Eye (tissue), 1 donor: ENCODE results near the gene SHC4.

Experiments
- DNase-seq: peaks from one replicate; pipeline ENCODE4 v3.0.0-alpha.2; 2015

Gene SHC4

DNA sequence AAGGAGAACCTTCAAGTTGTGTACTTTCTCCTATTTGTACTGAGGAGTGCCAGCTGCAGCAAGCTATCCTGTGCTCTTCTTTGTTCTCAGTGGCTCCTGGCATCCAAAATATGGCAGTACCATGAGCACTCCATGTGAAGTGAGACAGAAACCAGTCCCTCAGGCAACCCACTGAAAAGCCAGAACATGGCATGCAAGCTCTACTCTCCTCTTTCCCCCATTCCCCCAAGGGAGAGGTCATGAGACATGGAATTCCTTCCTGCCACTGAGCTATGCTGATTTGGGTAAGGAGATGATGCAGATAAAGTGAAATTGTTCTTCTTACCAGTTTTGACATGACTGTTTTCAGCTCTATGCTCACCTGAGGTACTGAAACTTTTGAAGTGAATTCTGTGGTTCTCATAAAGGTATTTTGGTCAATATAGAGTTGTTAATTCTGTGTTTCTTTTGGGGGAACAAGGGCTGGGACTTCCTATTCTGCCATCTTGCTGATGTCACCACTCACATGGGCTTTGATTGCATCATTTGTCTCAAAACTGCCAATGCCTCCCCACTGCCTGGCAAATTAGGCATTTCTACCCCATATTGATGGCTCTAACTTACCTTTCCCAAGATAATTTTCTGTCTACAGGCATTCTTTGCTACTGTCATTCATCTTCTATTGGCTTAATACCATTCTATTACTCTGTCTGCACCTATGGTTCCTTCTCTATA is 130.0 kb downstream of the SHC4 start:
- no peak for DNase-seq

DNA sequence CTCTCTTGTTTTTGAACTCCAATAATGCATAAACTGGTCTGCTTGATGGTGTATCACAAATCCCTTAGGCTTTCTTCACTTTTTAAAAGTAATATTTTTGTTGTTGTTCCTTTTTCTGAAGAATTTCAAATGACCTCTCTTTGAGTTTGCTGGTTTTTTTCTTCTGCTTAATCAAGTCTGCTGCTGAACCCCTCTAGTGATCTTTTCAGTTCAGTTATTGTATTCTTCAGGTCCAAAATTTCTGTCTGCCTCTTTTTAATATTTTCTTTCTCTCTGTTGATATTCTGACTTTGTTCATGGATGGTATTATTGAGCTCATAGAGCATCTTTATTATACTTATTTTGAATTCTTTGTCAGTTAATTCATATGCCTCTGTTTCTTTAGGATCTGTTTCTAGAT is 131.1 kb downstream of the SHC4 start:
- no peak for DNase-seq

DNA sequence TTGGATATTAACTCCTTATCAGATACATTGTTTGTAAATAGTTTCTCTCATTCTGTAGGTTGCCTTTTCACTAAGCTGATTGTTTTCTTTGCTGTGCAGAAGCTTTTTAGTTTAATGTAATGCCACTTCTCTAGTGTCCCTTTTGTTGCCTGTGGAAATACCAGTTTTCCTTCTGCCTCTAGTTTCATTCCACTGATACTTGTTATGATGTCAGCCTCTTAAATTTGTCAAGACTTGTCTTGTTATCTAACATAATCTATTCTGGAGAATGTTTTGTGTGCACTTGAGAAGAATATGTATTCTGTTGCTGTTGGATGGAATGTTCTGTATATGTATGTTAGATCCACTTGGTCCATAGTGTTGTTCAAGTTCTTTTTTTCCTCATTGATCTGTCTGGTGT is 134.8 kb downstream of the SHC4 start:
- DNase-seq = no peak

DNA sequence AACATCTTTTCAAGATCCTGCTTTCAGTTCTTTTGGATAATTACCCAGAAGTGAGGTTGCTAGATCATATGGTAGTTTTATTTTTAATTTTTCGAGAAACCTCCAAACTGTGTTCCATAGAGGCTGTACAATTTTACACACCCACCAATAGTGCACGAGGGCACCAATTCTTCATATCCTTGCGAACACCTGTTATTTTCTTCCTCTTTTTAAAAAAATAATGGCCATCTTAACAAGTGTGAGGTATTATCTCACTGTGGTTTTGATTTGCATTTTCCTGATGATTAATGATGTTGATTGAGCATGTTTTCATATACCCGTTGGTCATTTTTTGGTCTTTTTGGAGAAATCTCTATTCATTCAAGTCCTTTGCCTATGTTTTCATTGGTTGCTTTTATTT is 135.2 kb downstream of the SHC4 start:
- no peak for DNase-seq

DNA sequence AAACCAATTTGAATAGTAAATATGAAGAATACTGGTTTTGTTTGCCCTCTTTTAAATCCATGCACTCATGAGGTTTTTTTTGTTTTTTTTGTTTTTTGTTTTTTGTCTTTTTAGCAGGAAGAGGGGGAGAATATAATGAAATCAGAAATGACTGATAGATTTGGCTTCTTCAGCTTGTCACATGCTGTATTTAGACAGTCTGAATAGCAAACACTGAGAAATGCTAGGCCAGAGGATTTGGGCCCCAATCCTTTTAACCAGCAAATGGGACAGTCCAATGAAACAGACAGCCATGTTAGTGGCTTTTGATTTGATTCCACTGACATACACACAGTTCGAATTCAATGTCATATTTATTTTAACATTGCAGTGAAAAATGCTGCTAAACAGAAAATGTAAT is 138.6 kb downstream of the SHC4 start:
- no peak for DNase-seq

DNA sequence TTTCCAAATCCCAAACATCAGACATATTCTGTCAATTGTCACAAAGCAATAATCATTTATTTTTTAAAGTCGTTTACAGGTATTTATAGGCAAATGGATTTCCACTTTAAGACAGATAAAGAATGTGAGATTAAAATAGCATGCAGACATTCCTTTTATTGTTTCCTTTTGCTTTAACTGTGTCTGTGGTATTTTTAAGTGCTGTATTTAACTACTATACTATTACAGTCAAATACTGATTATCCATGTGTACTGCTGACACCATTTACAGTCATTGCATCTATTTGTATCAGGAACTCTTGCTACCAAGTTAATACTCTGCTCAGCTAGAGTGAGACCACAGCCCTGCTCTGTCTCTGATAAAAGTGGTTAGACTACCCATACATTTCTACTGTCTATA is 140.0 kb downstream of the SHC4 start:
- no peak for DNase-seq

DNA sequence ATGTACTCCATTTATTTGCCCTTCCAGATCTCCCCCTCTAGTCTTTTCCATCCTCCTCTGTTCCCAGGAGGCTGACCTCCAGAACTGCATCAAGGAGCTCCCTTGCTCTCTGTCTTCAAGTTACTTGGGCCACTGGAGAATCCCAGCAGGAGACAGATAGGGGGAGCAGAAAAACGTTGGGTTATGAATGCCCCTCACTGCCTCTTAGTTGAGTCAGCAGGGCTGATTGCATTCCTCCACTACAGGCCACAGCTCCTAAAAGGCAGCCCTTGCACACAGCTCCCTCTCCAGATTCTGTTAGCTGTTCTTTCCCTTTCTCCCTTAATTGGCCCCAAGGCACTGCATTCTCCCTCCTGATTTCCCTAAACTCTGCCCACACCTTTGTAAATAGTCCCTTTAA is 140.5 kb downstream of the SHC4 start:
- DNase-seq = no peak

DNA sequence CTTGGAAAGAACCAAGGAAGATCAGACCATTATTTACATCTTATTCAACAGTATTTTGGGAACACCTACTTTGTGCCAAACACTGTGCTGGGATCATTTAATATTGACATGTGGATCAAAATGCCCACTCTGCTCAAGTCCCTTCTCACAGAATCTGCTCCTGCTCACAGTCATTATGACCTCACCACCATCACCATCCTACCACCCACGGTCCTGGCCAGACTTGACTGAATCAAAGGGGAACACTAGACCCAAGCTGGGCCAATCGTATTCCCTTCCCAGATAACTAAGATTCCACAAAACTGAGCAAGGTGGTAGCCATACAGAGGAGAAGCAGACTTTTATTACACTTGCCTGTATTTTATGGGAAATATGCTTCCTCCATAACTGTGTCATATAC is 149.4 kb downstream of the SHC4 start:
- DNase-seq = no peak

DNA sequence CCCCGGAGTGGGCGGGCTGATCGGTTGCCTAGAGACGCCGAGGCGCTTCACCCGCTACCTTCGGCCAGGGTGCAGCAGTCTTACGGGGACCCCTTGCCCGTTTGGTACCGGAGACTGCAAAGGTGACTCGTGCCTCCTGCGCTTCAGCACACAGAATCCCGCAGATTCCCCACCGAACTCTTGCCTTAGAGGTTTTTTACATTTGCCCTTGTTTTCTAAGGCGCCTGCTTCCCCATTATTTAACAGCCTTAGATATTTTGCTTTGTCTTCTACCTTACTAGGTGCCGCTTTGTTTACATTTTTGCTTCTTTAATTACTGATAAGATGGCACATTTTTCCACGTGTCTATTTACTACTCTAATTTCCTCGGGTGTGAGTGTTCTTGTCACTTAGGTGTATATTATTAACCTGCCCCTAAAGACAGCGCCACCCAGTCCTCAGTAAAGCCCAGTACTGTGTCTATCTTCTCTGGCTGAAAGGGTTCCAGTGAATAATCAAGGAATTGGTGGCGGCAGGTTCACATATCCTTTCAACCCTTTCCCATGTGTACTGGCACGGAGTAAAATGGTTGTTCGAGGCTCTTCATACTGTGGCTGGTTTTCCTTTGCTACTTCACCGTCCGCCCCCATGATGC is 152.3 kb downstream of the SHC4 start:
- no peak for DNase-seq

DNA sequence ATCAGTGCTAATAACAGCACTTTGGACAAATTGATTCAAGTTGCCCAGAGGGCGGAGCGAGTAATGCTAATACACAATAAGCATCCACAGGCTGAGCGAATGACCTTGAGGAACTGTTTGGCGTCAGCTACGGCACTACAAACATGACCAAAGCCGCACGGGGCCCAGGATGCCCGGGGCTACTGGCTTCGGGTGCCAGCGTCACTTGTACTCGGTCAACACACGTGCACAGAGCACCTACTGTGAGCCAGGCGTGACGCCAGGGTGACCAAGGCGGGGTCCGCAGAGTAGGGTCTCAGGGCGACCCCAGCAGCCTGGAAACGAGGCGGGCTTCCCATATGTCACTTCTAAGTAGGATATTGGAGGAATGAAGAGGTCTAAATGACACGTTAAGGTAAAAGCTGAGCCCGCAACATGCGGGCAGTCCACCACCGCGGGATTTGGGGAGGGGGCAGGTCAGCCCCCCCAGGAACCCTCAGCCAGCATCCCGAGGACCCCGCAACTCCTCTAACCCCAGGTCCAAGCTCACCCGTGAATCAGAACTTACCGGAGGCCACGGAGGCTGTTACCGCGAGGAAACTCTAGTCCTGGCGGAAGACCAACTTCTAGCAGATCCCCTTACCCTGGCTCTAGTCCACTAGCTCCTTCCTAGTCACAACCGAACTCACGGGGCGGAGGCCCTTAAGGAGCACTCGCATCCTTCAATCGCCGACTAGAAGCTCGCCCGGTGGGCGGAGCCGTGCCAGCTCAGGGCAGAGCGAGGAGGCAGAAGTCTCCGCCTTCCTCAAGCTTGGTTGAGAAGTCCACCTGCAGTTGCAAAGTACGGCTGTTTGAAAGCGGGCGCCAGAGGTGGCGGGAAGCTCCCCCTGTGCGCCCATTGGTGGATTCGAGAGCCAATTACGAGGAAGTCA is 153.1 kb downstream of the SHC4 start, which contains the start of gene CEP152:
TSS of gene CEP152 (minus strand) at position 656 of the 911 bp plus-strand sequence. CDS start 5,420 bp downstream, outside the sequence.
- peak; percentile 99 for DNase-seq

DNA sequence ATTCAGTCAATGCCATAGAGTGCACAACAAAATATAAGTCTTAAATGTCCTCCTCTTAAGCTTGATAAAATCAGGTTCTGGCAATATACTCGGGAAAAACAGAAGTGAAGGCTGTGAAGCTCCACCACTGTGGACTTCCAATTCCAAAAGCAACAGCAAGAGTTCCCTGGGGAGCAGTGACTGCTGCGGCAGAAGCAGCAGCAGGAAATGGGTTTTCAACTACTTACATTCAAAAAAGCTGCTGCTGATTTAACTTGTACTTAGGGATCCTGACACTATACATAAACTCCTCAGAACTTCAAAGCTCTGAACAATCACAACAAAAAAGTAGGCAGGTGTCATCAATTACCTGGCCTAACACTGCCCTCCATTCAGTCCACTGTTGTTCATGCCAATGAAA is 157.6 kb downstream of the SHC4 start:
- DNase-seq = peak; percentile 17

DNA sequence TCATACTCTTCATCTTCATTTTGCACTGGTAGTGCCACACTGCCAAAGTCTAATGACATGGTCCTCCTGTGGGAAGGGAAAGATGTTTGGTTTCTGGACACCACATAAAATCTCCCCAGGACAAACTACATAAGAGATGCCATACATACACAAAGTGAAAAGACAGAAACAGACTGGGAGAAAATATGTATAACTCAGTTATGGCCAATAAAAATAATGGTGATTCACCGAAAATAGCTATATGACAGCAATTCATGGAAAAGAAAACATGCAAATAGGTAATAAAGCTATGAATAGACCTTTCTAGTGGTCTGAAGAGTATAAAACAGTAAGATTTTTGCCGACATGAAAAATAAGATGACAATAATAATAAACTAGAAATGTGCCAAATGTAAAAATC is 158.1 kb downstream of the SHC4 start:
- DNase-seq = no peak

DNA sequence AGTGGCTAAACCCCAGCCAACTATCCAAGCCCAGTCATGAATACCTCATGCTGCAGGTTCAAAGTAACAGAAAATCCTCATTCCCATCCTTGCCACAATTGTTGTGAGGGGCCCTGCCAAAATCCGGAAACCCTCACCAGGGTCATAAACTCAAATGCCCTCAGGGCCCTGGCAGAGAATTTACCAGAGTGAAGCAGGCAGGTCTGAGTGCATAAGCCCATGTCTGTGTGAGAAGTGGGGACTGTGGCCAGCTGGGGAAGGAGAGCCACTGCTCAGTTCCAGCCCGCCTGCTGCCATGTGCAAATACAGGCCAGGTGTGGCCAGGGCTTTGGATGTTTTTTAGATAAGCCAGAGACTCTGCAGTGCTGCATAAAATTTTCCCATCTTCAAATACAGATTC is 159.8 kb downstream of the SHC4 start:
- no peak for DNase-seq

DNA sequence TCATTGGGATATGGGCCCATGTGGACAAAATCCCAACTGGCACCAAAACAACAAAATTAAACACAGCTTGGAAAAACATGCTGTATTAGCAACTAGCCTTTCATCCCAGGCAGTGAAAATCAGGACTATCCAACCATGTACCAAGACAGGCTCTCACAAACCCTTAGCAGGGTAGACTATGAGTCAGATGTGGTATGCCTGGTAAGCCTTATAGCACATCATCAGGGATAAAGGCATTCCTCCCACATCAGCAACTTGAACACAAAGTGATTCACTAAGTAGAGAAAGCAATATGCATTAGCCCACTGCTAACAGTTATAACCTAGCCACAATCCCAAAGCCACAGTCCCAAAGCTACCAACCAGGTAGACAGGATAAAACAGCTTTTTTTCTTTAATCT is 160.9 kb downstream of the SHC4 start:
- DNase-seq = no peak

DNA sequence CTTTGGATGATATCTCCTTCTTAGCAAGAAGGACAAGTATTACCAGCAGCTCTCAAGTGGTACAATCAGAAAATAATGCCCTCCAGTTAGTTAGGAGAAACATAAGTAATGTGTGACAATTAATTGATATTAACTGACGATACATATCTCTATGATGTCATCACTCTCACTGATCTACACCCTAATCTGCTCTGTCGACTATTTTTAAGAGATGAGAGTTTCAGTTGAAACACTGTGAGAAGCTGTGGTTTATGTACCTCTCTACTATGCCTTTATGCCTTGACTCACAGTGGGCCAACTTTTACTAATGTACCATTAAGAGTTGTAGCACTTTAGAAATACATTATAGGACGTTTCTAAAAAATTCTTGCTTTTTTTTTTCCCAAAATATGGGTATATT is 161.5 kb downstream of the SHC4 start:
- no peak for DNase-seq

DNA sequence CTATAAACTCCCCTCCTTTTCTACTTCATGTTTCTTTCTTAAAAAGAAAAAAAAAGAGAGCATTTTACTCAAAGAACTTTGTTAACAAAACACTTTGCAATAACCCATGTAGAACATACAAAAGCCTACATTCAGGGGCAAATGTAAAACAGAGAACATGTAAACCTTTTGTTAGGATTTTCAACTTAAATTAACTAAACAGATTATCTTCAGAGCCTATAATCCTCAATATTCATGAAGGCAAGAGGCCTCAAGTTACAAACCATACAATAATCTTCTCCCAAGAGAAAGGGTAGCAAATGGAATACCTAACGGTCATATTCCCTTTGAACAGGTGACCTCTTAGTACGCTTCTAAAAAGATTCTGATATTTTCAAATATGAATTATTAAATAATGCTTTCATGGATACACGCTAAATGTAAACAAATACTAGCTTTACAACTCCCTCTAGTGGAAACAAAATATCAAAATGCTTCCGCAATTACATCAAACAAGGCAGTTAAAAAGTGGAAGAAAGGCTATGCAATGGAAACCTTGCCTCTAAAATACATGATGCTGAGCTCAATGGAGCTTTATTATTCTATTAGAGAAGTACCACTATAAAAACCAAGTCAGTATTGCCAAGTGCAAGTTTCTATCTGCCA is 162.8 kb downstream of the SHC4 start:
- DNase-seq = peak; percentile 58

DNA sequence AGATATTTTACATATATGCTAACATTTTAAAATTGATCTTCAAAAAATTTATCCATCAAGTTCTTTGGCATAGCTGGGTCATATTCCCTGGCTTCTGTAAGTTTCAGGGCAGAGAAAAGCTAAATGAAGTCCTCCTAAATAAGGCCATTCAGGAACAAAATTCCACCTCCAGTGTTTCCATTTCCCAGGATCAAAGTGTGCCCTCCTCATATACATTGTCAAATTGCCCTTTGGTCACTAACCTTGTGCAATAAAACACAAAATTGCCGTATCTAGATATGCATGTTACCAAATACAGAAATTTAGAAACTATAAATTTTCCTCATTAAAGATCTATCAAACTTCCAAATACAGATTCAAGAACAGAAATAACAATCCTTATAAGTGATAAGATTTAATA is 163.5 kb downstream of the SHC4 start:
- no peak for DNase-seq

DNA sequence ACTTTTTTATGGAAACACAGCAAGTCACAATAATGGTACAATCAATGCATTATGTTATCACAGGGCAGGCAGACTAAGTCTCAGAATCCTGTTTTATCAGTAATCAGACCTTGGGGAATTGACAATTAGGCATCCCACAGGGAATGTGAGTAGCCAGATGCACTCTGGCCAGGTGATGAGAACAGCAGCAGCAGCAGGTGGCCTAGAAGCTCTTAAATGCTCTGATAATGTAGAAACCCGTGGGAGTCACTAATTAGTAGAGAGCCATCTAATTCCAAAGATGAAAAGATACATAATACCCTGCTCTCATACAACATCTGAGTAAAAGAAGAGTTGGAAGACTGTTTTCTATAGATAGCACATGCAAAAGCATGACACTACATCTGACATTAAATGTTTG is 165.4 kb downstream of the SHC4 start:
- DNase-seq = peak; percentile 27

DNA sequence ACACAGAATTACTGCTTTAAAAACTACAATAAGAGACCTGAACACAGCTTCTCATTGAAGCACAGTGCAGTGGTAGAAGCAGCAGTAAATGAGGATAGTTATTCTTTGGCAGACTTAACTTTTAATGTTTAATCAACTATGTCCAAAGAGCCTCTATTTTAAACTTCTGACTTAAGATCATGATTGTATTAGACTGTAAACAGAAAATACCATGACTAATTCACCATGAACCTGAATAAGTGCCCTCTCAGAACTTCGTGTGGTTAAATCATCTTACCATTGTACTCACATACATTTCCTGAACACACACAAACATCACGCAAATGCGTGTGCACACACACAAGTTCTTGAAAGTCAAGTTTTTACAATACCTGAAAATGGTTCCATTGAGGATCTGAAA is 166.8 kb downstream of the SHC4 start:
- DNase-seq = no peak

DNA sequence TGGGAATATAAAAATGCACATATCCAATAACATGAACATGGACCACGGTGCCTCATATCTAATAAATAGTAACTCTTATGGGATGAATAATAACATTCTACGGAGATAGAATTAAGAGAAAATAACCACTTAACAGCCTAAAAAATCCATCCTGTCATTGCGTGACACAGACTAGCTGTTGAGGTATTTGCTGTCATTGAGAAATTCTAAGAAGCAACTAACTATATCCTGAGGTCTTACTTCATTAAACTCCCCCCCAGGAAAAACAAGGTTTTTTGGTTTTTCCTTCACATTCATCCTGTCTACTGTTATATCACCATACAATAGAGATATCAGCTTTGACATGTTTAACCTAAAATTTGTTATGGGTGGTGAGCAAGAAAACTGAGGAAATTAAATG is 167.2 kb downstream of the SHC4 start:
- no peak for DNase-seq

DNA sequence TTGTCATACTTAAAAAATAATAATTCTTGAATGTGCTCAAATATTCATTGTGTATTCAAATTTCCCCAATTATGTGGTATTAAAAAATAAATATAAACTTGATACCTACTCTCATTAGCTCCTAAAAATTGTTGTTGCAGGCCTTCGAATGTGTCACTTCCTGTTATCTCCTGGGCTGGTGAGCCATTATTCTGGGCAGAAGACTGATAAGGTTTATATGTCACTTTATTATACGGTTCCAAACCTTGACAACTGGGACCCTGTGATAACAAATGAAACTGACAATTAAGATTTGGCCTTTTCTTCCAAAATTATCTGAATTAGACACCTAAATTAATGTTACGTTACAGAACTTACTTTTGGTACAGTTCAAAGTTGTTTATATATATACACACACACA is 167.8 kb downstream of the SHC4 start:
- DNase-seq = no peak

DNA sequence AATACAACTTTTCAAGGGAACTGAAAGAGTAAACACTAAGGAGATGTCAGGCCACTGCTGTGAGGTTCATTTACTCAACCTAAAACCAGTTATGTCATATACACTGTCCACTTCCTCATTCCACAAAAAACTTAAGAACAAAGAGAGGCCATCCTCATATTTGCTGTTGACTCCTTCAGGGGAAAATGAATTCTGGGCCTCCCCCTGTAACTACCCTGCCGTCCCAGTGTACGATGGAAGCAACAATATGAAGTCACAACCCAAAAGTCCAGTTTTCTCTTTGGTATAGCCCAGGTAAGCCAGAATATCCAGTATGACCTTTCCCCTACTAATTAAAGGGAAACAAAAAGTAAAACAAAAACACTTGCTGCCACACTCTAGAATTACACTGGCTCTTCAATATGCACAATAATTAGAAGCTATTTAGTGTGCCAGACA is 169.0 kb downstream of the SHC4 start:
- no peak for DNase-seq

DNA sequence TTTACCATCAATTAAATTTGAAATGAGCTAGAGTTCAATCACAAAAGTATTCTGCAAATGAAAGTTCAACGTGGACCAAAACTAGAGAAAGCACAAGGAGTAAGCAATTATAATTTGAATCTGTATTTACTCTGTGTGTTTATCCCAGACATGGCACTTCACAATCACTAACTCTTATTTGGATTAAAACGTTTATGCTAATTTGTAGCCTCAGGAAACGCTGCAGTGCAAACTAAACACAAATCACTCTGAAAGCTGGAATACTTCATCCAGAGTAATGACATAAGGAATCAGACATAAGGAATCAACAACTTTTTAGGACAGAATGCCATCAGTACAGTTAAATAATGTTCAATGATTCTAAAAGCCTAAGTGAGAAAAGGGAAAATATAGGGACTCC is 171.3 kb downstream of the SHC4 start:
- no peak for DNase-seq
